K562 (cell line): ENCODE measurements around the gene SNPH. TPM values are rescaled to one million over a fixed set of nuclear protein-coding genes. Genes with fewer than 3 reads are reported as not detected.
A peak's percentile ranks its signal among the peaks of the same experiment; 100 is the strongest.

Experiments
- ATAC-seq: fragments of 200-7000 bp; cut with Tn5 transposase; 3 replicates; pipeline ENCODE4 v1.9.1; 2020; ENCODE audit warnings: moderate library complexity
- BruUV-seq: library from RNA; stranded (reverse); fragments of 400-500 nt; replicated peaks from 2 replicates; lab custom pipeline; 2021; lab: Mats Ljungman, UMichigan
- CTCF ChIA-PET: fragments of 300-600 bp; formaldehyde crosslinking; extraction: SDS; loops from one replicate; lab custom pipeline; 2021; ENCODE audit warnings: low intra/inter-chr PET ratio; lab: Yijun Ruan, JAX
- POLR2A ChIA-PET: fragments of 300-600, 350-650 bp; sonication (Branson Sonifier 250); formaldehyde crosslinking; extraction: SDS; loops from one replicate; lab custom pipeline; 2021; ENCODE audit warnings: antibody characterized with exemption, inconsistent platforms; lab: Yijun Ruan, JAX
- DNase-seq, 4 experiments: peaks; one replicate each; pipeline versions ENCODE4 v3.0.0 to v3.0.0-alpha.2; 2011 to 2018; ENCODE audit warnings: low spot score in 3 of 4, mixed read lengths in 3 of 4; ENCODE audit errors: extremely low read depth in 1 of 4
- FAIRE-seq: peaks from 2 replicates; lab custom pipeline; 2011; peaks lifted over from hg19 to GRCh38; lab: Jason Lieb, UNC
- H2AFZ ChIP-seq: 2 replicates; pipeline ENCODE4 v1.6.0; 2011; ENCODE audit warnings: low read depth, low read length, control low read depth, inconsistent platforms
- H3K27ac ChIP-seq: fragments of 200-600 bp; 3 replicates; pipeline ENCODE4 v1.8.0; 2011; ENCODE audit warnings: low read depth, mild to moderate bottlenecking, control low read depth, inconsistent platforms, low read length, moderate library complexity, mixed read lengths; ENCODE audit errors: extremely low read depth
- H3K27me3 ChIP-seq, 2 experiments: fragments of 300-600 bp in 1 of 2; 2 replicates in 1 of 2; 3 replicates in 1 of 2; pipeline versions ENCODE4 v1.6.0 to v1.8.0; 2011; ENCODE audit warnings: inconsistent platforms in 2 of 2, low read length in 2 of 2, mild to moderate bottlenecking in 1 of 2, mixed read lengths in 1 of 2, moderate library complexity in 1 of 2; ENCODE audit not compliant: control insufficient read depth in 2 of 2, insufficient read depth in 2 of 2
- H3K36me3 ChIP-seq: fragments of 300-600 bp; 3 replicates; pipeline ENCODE4 v1.8.0; 2011; ENCODE audit warnings: mild to moderate bottlenecking, low read length, inconsistent platforms; ENCODE audit not compliant: control insufficient read depth, insufficient read depth
- H3K4me1 ChIP-seq, 2 experiments: fragments of 200-600 bp in 1 of 2; replicated peaks in 1 of 2; 2 replicates in 1 of 2; 3 replicates in 1 of 2; pipeline versions ENCODE4 v1.5.1 to v1.8.0; 2011; ENCODE audit warnings: inconsistent platforms in 2 of 2, low read length in 2 of 2, mild to moderate bottlenecking in 1 of 2, mixed read lengths in 1 of 2, moderate library complexity in 1 of 2; ENCODE audit not compliant: control insufficient read depth in 2 of 2, insufficient read depth in 2 of 2
- H3K4me2 ChIP-seq: 2 replicates; pipeline ENCODE4 v1.6.1; 2011; ENCODE audit warnings: low read length, control low read depth, inconsistent platforms, mixed read lengths; ENCODE audit not compliant: insufficient read depth
- H3K4me3 ChIP-seq: fragments of 200-600 bp; sonication (generic), shearing (Covaris generic); 2 replicates; pipeline ENCODE4 v1.5.1; 2016; ENCODE audit warnings: control low read depth, inconsistent platforms
- H3K79me2 ChIP-seq: fragments of 200-600 bp; 3 replicates; pipeline ENCODE4 v1.8.0; 2011; ENCODE audit warnings: low read length, inconsistent platforms; ENCODE audit not compliant: control insufficient read depth, insufficient read depth
- H3K9ac ChIP-seq, 2 experiments: 2 replicates each; pipeline versions ENCODE4 v1.6.0 to v1.6.1; 2011; ENCODE audit warnings: low read depth in 2 of 2, low read length in 2 of 2, control low read depth in 1 of 2, inconsistent platforms in 1 of 2, mild to moderate bottlenecking in 1 of 2, mixed read lengths in 1 of 2; ENCODE audit not compliant: insufficient read depth in 1 of 2
- H3K9me1 ChIP-seq: one replicate; pipeline ENCODE4 v1.6.0; 2011; ENCODE audit warnings: inconsistent platforms, mild to moderate bottlenecking, low read length, moderate library complexity; ENCODE audit not compliant: control insufficient read depth, insufficient read depth
- H3K9me3 ChIP-seq: replicated peaks from 2 replicates; pipeline ENCODE4 v1.5.1; 2011; ENCODE audit warnings: low read depth, low read length, inconsistent platforms; ENCODE audit not compliant: control insufficient read depth, insufficient read depth
- H4K20me1 ChIP-seq: replicated peaks from 2 replicates; pipeline ENCODE4 v1.6.1; 2011; ENCODE audit warnings: low read length, inconsistent platforms, mixed read lengths; ENCODE audit not compliant: control insufficient read depth, insufficient read depth
- MEIS2 ChIP-seq: fragments of 450-650 bp; IDR thresholded peaks from 2 replicates; pipeline ENCODE4 v1.6.1; 2014; ENCODE audit warnings: mild to moderate bottlenecking; ENCODE audit not compliant: partially characterized antibody
- SMC3 ChIP-seq: conservative IDR thresholded peaks from 2 replicates; pipeline ENCODE4 v1.6.1; 2011; ENCODE audit warnings: low read depth, low read length, improper control_type of control experiment; ENCODE audit not compliant: insufficient read depth
- WGBS: fragments of 100-300 bp; shearing (Covaris generic); methylation state at CpG from one replicate; pipeline ENCODE4 v1.1.6; 2016; ENCODE audit warnings: low coverage, mixed read lengths; ENCODE audit not compliant: insufficient coverage; ENCODE audit errors: missing lambda C conversion rate; 5-methylcytosine and 5-hydroxymethylcytosine counted together
- in situ Hi-C: fragments of 300-500 bp; cut with MboI; formaldehyde crosslinking; loops from 4 replicates; pipeline ENCODE4 v1.15.0; 2018; ENCODE audit warnings: inconsistent platforms, mixed read lengths
- intact Hi-C: fragments of 100-400 bp; cut with micrococcal nuclease; formaldehyde crosslinking; loops from 2 replicates; pipeline ENCODE4 v1.14.2; 2022
- polyA plus RNA-seq, 8 experiments: library from polyadenylated mRNA; depleted of rRNA in 4 of 8; stranded (reverse) in 5 of 8; unstranded in 3 of 8; fragments of >200 nt; fragmentation: Nextera tagmentation in 2 of 8; fragmentation: Illumina TruSeq in 1 of 8; extraction: Ambion mirVana in 2 of 8; extraction: Trizol in 1 of 8; gene quantifications; 2 replicates each; pipeline versions ENCODE4 v1.2.1 to v1.2.3, GENCODE V29; 2011 to 2014; ENCODE audit warnings: inconsistent platforms in 1 of 8, missing spikeins in 1 of 8
- total RNA-seq, 7 experiments: library from RNA; depleted of rRNA in 6 of 7; stranded (reverse); fragments of >200 nt in 6 of 7; fragmentation: Illumina TruSeq in 2 of 7; extraction: Trizol in 2 of 7; gene quantifications; 2 replicates each; pipeline versions ENCODE4 v1.2.1 to v1.2.3, GENCODE V29; 2011 to 2021; ENCODE audit warnings: low replicate concordance in 1 of 7
- TF ChIP-seq, protein P1 (sequence below), 3 experiments: IDR thresholded peaks in 2 of 3; conservative IDR thresholded peaks in 1 of 3; 2 replicates each; pipeline ENCODE4 v1.5.1; 2011 to 2012; ENCODE audit warnings: low read length in 3 of 3, mild to moderate bottlenecking in 3 of 3, control low read depth in 2 of 3, improper control_type of control experiment in 1 of 3, inconsistent platforms in 1 of 3, low read depth in 1 of 3, mixed read lengths in 1 of 3, moderate library complexity in 1 of 3; ENCODE audit not compliant: insufficient read depth in 2 of 3
- TF ChIP-seq, protein P2 (sequence below): fragments of 450-650 bp; IDR thresholded peaks from 2 replicates; pipeline ENCODE4 v1.6.1; 2016
- TF ChIP-seq, protein P3 (sequence below), 2 experiments: IDR thresholded peaks in 1 of 2; conservative IDR thresholded peaks in 1 of 2; 2 replicates each; pipeline ENCODE4 v1.6.1; 2016; ENCODE audit warnings: low read depth in 2 of 2, mild to moderate bottlenecking in 1 of 2, missing compliant biosample characterization in 1 of 2, missing genetic modification characterization in 1 of 2, moderate library complexity in 1 of 2

Gene SNPH
- total and polyA plus RNA-seq, 9 of the 15 experiments (the other 6 are each of a cell fraction or from before 2014, with no cell fraction given) = 0.03 to 4.2 (median 1.4) TPM

DNA sequence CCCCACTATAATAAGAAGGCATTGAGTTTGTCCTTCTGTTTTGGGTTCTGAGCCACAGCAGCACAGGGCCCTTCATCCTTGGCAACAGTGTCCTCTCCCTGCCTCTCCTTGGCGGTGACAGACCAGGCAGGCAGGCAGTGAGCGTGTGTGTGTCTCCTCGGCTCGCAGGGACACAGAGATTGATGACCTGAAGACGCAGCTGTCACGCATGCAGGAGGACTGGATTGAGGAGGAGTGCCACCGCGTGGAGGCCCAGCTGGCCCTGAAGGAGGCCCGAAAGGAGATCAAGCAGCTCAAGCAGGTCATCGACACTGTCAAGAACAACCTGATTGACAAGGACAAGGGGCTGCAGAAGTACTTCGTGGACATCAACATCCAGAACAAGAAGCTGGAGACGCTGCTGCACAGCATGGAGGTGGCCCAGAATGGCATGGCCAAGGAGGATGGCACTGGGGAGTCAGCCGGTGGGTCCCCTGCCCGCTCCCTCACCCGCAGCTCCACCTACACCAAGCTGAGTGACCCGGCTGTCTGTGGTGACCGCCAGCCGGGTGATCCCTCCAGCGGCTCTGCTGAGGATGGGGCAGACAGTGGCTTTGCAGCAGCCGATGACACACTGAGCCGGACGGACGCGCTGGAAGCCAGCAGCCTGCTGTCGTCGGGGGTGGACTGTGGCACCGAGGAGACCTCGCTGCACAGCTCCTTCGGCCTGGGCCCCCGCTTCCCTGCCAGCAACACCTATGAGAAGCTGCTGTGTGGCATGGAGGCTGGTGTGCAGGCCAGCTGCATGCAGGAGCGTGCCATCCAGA, 38.8 kb downstream of the SNPH start:
- H3K36me3 ChIP-seq = no peaks in the 10 kb centered on the region
- H3K4me2 ChIP-seq = no peak overlapping the region
- H4K20me1 ChIP-seq = no peaks in the 10 kb centered on the region
- H3K4me1 ChIP-seq = peaks cover 3 to 32% of the 10 kb centered on the region in 2 experiments; a peak in 4 of 5 replicates
- intact Hi-C loops = loop anchor here (10.0 kb wide), 1 partner anchor 90 kb away; no protein-coding TSS in a partner anchor
- peak overlapping the region in 1 of 2 experiments; percentile 52; a peak in 1 of 4 replicates for H3K9ac ChIP-seq
- CTCF ChIA-PET = interaction anchor here (0.6 kb wide), 1 partner anchor 9 kb away, joined by 3 read pairs; no protein-coding TSS in a partner anchor
- BruUV-seq = no TSS peak
- H3K79me2 ChIP-seq = no peaks in the 10 kb centered on the region
- H3K9me1 ChIP-seq = no peaks in the 10 kb centered on the region
- no peak overlapping the region for H3K27ac ChIP-seq
- 61% methylated on average over 26 of the region's 31 CpGs for WGBS
- no peaks in the 10 kb centered on the region for H3K27me3 ChIP-seq
- H3K9me3 ChIP-seq = no peaks in the 10 kb centered on the region
- ATAC-seq (no peak), FAIRE-seq (no peak), DNase-seq (peak in 1 of 4 experiments; percentile 12)
- POLR2A ChIA-PET = interaction anchor here (1.2 to 1.4 kb wide), 2 partner anchors 13 to 163 kb away, joined by 3 to 4 read pairs; no protein-coding TSS in a partner anchor
- H2AFZ ChIP-seq = no peak overlapping the region
- TF ChIP-seq SMC3 (no peak), MEIS2 (peak; percentile 70)
- TF ChIP-seq, protein P1, sequence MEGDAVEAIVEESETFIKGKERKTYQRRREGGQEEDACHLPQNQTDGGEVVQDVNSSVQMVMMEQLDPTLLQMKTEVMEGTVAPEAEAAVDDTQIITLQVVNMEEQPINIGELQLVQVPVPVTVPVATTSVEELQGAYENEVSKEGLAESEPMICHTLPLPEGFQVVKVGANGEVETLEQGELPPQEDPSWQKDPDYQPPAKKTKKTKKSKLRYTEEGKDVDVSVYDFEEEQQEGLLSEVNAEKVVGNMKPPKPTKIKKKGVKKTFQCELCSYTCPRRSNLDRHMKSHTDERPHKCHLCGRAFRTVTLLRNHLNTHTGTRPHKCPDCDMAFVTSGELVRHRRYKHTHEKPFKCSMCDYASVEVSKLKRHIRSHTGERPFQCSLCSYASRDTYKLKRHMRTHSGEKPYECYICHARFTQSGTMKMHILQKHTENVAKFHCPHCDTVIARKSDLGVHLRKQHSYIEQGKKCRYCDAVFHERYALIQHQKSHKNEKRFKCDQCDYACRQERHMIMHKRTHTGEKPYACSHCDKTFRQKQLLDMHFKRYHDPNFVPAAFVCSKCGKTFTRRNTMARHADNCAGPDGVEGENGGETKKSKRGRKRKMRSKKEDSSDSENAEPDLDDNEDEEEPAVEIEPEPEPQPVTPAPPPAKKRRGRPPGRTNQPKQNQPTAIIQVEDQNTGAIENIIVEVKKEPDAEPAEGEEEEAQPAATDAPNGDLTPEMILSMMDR (IDR thresholded peaks at IDR 0.05 in 2 of 3, conservative IDR thresholded peaks at IDR 0.05 in 1 of 3; ENCODE audit: insufficient read depth in 2 of 3, low read depth in 1 of 3, low read length in 3 of 3) = 0 out of 6 replicates have a peak, but pooled peaks of 1 of the 3 experiments have one; percentile 1
- TF ChIP-seq, protein P2, sequence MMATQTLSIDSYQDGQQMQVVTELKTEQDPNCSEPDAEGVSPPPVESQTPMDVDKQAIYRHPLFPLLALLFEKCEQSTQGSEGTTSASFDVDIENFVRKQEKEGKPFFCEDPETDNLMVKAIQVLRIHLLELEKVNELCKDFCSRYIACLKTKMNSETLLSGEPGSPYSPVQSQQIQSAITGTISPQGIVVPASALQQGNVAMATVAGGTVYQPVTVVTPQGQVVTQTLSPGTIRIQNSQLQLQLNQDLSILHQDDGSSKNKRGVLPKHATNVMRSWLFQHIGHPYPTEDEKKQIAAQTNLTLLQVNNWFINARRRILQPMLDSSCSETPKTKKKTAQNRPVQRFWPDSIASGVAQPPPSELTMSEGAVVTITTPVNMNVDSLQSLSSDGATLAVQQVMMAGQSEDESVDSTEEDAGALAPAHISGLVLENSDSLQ = peak; percentile 47
- TF ChIP-seq, protein P3, sequence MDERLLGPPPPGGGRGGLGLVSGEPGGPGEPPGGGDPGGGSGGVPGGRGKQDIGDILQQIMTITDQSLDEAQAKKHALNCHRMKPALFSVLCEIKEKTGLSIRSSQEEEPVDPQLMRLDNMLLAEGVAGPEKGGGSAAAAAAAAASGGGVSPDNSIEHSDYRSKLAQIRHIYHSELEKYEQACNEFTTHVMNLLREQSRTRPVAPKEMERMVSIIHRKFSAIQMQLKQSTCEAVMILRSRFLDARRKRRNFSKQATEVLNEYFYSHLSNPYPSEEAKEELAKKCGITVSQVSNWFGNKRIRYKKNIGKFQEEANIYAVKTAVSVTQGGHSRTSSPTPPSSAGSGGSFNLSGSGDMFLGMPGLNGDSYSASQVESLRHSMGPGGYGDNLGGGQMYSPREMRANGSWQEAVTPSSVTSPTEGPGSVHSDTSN (CRISPR knock-in tag; IDR thresholded peaks at IDR 0.05; ENCODE audit: low read depth) = no peak
- TF ChIP-seq, protein P3 (tag; conservative IDR thresholded peaks at IDR 0.05; ENCODE audit: low read depth) = peak; percentile 33; the same call in 1 of the 2 replicates
- in situ Hi-C loops = no loop called here
- no peak overlapping the region for H3K4me3 ChIP-seq
